Kasumi-1 (cell line): Measurements from ENCODE around the gene CAMTA2.
"Not testable (repeated sequence)": the region's sequence is repeated elsewhere in the genome, so short reads cannot be mapped to it uniquely, and the experiment has no call there.

ENCODE experiments used
- DNase-seq, 2 experiments: peaks; one replicate each; lab custom pipeline; 2025; lab: John Stamatoyannopoulos, UW

The CAMTA2 gene

GRCh38 chr17:4986951-4987766, at the start of gene CAMTA2:
Gene CAMTA2 (minus strand): TSS chr17:4987675. CDS start chr17:4986222, 1,453 bp downstream.
- DNase-seq, result peak; percentile 51 to 58

DNA sequence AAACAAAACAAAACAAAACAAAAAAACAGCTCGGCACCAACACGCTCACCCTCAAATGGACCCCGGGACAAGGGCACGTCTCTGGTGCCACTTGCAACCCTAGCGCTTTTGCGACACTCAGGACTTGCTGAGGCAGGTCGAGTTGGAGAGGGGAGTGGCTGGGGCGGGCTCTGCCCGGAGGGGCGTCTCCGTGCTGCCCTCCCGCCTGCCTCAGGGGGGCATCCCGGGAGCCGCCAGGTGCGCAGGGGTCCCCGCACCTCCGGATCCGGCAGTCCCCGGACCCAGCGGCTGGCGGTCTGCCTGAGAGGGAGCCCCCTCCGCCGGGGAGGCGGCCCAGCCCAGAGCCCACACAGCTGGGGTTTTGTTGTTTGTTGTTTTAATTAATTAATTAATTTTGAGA, 47.8 kb upstream of the CAMTA2 start, which contains the start of gene SLC52A1:
SLC52A1 (minus strand) TSS at position 112 of the 400 bp plus-strand sequence. CDS start 820 bp downstream, outside the sequence.
- no peak for DNase-seq

DNA sequence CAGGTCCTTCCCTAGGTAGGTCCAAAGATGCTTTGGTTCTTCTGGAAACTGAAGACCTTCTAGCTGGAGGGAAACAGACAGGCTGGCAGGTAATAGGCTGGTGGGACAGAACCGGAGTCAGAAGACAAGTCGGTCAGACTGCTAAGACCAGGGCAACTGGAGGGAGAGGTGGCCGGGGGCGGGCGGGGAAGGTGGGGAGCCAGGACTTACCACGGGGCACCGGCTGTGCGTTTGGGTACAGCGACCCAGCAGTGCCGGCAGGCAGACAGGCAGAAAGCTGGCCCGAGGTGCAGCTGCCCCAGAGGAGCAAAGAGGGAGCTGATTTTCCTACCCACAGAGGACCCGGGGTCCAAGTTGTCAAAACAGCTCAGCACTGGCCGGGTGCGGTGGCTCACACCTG, 47.2 kb upstream of the CAMTA2 start:
- no peak for DNase-seq

- no peak for DNase-seq
Measured at GRCh38 chr17:5034063-5034462, 46.6 kb upstream of the CAMTA2 start.

GRCh38 chr17:5033352-5034015, 46.0 kb upstream of the CAMTA2 start:
- no peak for DNase-seq

DNA sequence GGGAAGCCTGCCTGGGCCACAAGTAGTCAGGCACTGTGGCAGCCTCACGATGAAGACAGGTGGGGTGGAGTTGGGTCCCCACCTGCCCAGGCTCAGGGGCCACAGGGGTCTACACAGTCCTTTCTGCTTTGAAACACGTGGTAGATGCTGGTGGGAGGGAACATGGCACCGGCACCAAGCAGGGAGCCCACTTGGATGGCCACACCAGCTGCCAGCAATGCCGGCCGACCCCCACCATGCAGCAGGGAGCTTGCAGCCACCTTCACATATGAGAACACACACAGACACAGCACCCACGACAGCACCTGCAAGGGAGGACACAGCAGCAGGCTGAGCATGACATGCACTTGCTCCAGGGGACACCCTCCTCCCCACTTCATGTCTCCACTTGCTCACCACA, 45.4 kb upstream of the CAMTA2 start:
- no peak for DNase-seq

DNA sequence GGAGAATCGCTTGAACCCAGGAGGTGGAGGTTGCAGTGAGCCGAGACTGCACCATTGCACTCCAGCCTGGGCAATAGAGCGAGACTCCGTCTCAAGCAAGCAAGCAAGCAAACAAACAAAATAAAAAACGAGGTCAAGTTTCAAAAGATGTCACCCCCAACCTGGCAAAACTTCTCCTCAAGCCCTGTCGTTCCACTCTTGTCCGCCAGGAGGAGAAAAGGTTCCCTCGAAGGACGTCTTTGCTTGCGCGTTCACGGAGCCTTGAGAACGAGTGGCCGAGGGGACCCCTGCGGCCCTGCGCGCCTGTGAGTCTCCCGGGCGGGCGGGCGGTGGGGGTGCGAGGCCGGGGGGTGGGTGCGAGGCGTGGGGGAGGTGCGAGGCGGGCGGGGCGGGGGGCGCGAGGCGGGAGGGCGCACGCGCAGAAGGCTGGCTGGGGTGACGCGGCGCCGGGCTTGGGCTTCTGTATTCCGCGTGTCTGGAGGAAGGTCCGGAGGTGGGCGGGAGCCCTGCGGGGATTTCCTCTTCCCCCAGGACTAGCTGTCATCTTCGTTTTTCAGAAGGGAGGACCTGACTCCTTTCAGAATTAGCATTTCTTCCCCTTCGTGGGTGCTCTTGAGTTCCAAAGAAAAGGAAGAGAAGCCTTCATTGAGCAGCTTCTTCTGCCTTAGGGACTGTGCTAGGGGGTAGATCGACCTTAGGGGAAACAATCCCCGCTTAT, 44.0 kb upstream of the CAMTA2 start:
- DNase-seq, result peak; percentile 45 to 52

GRCh38 chr17:5030168-5030567, 42.7 kb upstream of the CAMTA2 start:
- not testable (repeated sequence) for DNase-seq

DNA sequence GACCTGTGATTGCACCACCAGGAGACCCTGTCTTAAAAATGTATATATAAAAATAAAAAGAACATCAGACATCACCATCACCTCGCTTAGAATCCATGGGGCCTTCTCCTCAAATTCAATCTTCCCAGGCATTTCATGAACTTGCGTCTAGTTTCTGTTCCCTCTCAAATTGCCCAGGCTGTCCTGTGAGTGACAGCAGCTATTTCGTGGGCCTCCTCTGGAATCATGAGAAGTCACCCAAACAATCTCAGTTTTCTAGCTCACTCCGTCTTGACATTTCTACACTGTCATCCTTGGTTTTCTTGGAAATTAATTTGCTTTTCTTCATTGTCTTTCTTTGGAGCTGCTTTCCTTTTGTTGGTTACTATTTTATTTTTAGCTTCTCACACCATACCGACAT, 40.4 kb upstream of the CAMTA2 start:
- DNase-seq, result no peak

- DNase-seq, result no peak
Measured at GRCh38 chr17:5027299-5027698, 39.8 kb upstream of the CAMTA2 start.

GRCh38 chr17:5024604-5025003, 37.1 kb upstream of the CAMTA2 start:
- no peak for DNase-seq

DNA sequence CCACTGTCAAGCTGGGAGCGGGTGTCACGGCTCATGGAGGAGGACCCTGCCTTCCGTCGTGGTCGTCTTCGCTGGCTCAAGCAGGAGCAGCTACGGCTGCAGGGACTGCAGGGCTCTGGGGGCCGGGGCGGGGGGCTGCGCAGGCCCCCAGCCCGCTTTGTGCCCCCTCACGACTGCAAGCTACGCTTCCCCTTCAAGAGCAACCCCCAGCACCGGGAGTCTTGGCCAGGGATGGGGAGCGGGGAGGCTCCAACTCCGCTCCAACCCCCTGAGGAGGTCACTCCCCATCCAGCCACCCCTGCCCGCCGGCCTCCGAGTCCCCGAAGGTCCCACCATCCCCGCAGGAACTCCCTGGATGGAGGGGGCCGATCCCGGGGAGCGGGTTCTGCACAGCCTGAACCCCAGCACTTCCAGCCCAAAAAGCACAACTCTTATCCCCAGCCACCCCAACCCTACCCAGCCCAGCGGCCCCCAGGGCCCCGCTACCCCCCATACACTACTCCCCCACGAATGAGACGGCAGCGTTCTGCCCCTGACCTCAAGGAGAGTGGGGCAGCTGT, 36.2 kb upstream of the CAMTA2 start:
- DNase-seq, result no peak

- DNase-seq, result no peak
Measured at GRCh38 chr17:5022171-5022711, 34.8 kb upstream of the CAMTA2 start.

GRCh38 chr17:5020502-5021023, 33.1 kb upstream of the CAMTA2 start:
- no peak for DNase-seq

DNA sequence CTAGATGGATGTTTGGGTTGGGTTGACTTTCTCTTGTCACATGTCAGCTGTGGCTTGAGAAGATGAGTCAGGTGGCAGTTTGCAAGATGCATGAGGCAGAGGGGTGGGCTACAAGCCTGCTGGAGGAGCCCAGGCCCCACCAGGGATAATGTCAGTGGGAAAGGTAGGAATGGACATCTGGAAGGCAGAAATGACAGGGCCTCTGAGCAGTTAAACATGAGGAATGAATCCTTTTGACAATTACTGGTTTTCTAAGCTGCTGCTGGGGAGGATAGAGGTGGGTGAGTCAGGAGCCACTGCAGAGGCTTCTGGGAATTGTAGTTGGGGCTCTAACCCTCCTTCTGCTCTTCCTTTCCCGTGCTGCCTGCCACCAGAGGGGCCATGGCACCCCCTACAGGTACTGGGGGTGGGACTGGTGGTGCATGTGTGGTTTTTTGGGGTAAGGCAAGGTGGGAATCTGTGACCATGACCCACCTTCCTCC, 32.0 kb upstream of the CAMTA2 start:
- DNase-seq, result peak in 1 of 2 experiments; percentile 9

DNA sequence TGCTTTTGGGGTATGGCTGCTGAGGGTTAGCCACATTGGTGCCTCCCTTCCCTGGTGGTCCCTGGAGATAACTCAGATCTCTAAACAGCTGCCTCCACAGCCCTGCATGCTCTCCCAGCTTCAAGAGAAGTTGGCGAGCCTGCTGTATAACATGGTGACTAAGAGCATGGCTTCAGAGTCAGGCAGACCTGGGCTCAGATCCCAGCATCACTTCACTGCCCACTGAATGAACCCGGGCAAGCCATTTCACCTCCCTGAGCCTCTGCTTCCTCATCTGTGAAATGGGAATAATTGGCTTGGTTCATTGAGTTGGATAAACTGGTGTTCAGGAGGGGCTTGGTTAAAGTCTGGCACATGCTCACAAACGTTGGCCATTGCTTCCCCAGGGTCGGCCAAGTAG, 26.9 kb upstream of the CAMTA2 start:
- DNase-seq, result no peak

DNA sequence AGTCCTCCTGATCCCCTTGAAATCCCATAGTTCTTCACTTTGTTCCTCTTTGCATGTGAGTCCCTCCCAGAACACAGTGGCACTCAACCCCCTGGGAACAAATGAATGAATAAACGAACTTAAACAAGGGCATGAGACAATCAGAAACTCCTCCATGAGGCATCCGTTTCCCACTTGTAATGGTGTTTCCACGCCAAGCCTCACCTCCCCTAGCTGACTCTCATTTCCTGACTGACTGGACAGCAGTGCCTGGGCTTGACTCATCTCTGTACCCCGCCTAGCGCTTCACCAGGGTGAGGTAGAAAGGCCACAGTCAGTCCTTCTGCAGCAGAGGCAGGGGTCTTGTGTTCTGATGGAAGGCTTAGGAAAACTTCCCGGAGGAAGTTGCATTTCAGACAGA, 24.5 kb upstream of the CAMTA2 start:
- DNase-seq, result no peak

DNA sequence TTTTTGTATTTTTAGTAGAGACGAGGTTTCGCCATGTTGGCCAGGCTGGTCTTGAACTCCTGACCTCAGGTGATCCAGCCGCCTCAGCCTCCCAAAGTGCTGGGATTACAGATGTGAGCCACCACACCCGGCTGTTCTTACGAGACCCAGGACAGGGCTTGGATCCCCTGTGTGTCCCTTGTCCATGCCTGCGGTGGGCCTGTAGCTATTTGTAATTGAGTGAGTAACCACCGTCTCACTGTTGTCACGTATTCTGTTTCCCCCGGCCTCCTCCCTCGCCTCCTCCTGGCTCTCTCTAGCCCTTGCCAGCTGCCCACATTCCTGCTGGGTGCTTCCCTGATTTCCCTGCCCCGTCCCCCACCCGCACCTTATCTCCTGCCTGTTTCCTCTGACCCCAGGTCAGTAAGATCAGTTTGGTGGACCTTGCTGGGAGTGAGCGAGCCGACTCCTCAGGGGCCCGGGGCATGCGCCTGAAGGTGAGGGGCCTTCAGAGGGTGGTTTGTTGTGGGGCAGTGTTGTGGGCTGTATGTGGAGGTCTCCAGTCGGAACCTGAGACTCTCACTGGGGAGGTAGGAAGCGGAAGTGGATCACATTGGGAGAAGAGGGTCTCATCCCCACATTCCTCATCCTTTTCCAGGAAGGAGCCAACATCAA, 15.9 kb upstream of the CAMTA2 start:
- DNase-seq, result no peak

GRCh38 chr17:5002121-5002788, 14.8 kb upstream of the CAMTA2 start:
- no peak for DNase-seq

GRCh38 chr17:5000237-5000639, 12.8 kb upstream of the CAMTA2 start:
- no peak for DNase-seq
